GM12878 (cell line): Measurements from ENCODE around the gene UXS1. TPM values are rescaled to one million over a fixed set of nuclear protein-coding genes. Genes with fewer than 3 reads are reported as not detected.
A peak's percentile ranks its signal among the peaks of the same experiment; 100 is the strongest.

Experiments used
- ATAC-seq: fragments of 200-7000 bp; cut with Tn5 transposase; 3 replicates; pipeline ENCODE4 v1.9.1; 2020; ENCODE audit warnings: mild to moderate bottlenecking, moderate library complexity
- BruUV-seq: library from RNA; stranded (reverse); fragments of 400-500 nt; replicated peaks from 2 replicates; lab custom pipeline; 2021; lab: Mats Ljungman, UMichigan
- CTCF ChIA-PET: fragments of 300-600 bp; sonication (Branson Sonifier 250); formaldehyde crosslinking; extraction: SDS; loops from one replicate; lab custom pipeline; 2021; ENCODE audit warnings: inconsistent platforms; lab: Yijun Ruan, JAX
- POLR2A ChIA-PET: fragments of 350-600 bp; formaldehyde crosslinking; extraction: SDS; loops from one replicate; lab custom pipeline; 2021; ENCODE audit warnings: inconsistent platforms; lab: Charles Lee
- RAD21 ChIA-PET: fragments of 300-600 bp; sonication (Branson Sonifier 250); formaldehyde crosslinking; loops from one replicate; lab custom pipeline; 2023; ENCODE audit warnings: antibody characterized with exemption; ENCODE audit not compliant: unreplicated experiment; lab: Charles Lee
- SMC1A ChIA-PET: fragments of 300-600 bp; sonication (Branson Sonifier 250); formaldehyde crosslinking; loops from one replicate; lab custom pipeline; 2023; ENCODE audit not compliant: unreplicated experiment, uncharacterized antibody; lab: Charles Lee
- DNase-seq: peaks from one replicate; pipeline ENCODE4 v3.0.0-alpha.2; 2011; ENCODE audit warnings: low read depth, low spot score
- FAIRE-seq: peaks from 3 replicates; lab custom pipeline; 2011; peaks lifted over from hg19 to GRCh38; lab: Jason Lieb, UNC
- H2AFZ ChIP-seq: 2 replicates; pipeline ENCODE4 v1.6.0; 2011; ENCODE audit warnings: low read depth, low read length, control low read depth; ENCODE audit not compliant: control insufficient read depth
- H3K27ac ChIP-seq: 2 replicates; pipeline ENCODE4 v1.5.1; 2011; ENCODE audit warnings: control low read depth; ENCODE audit not compliant: control insufficient read depth, insufficient read depth
- H3K27me3 ChIP-seq, 2 experiments: replicated peaks in 1 of 2; 2 replicates each; pipeline versions ENCODE4 v1.6.0 to v1.6.1; 2011; ENCODE audit warnings: low read length in 1 of 2; ENCODE audit not compliant: control insufficient read depth in 2 of 2, insufficient read depth in 2 of 2
- H3K36me3 ChIP-seq, 2 experiments: 2 replicates each; pipeline ENCODE4 v1.5.1; 2011; ENCODE audit warnings: low read length in 1 of 2; ENCODE audit not compliant: control insufficient read depth in 2 of 2, insufficient read depth in 2 of 2
- H3K4me1 ChIP-seq: 2 replicates; pipeline ENCODE4 v1.6.1; 2011; ENCODE audit warnings: mild to moderate bottlenecking, low read length, moderate library complexity, mixed read lengths; ENCODE audit not compliant: control insufficient read depth, insufficient read depth
- H3K4me2 ChIP-seq: 2 replicates; pipeline ENCODE4 v1.6.0; 2011; ENCODE audit warnings: control low read depth; ENCODE audit not compliant: control insufficient read depth, insufficient read depth
- H3K4me3 ChIP-seq: fragments of 200-600 bp; sonication (generic); 2 replicates; pipeline ENCODE4 v1.5.1; 2016
- H3K79me2 ChIP-seq: 2 replicates; pipeline ENCODE4 v1.6.0; 2011; ENCODE audit warnings: low read length; ENCODE audit not compliant: control insufficient read depth, insufficient read depth
- H3K9ac ChIP-seq: 2 replicates; pipeline ENCODE4 v1.8.0; 2011; ENCODE audit warnings: low read length, control low read depth, mixed read lengths; ENCODE audit not compliant: control insufficient read depth, insufficient read depth
- H3K9me3 ChIP-seq: replicated peaks from 3 replicates; pipeline ENCODE4 v1.5.1; 2011; ENCODE audit warnings: mild to moderate bottlenecking, low read length; ENCODE audit not compliant: control insufficient read depth, insufficient read depth
- H4K20me1 ChIP-seq: 2 replicates; pipeline ENCODE4 v1.6.0; 2011; ENCODE audit not compliant: control insufficient read depth, insufficient read depth
- MTA3 ChIP-seq: IDR thresholded peaks from 2 replicates; pipeline ENCODE4 v1.6.1; 2012; ENCODE audit warnings: low read length, inconsistent platforms, borderline replicate concordance
- POU2F2 ChIP-seq: IDR thresholded peaks from 3 replicates; pipeline ENCODE4 v1.6.1; 2011; ENCODE audit warnings: low read depth, mild to moderate bottlenecking, low read length, borderline replicate concordance
- USF2 ChIP-seq: IDR thresholded peaks from 2 replicates; pipeline ENCODE4 v1.6.1; 2011; ENCODE audit warnings: low read depth, low read length, improper control_type of control experiment, borderline replicate concordance
- ZNF384 ChIP-seq: IDR thresholded peaks from 2 replicates; pipeline ENCODE4 v1.6.1; 2012; ENCODE audit warnings: low read depth, mild to moderate bottlenecking, low read length, improper control_type of control experiment, borderline replicate concordance
- WGBS: methylation state at CpG from one replicate; pipeline ENCODE4 v1.1.6; 2016; ENCODE audit warnings: low lambda C conversion rate; ENCODE audit not compliant: insufficient replicate concordance, insufficient coverage; ENCODE audit errors: missing lambda C conversion rate; 5-methylcytosine and 5-hydroxymethylcytosine counted together
- in situ Hi-C: fragments of 300-500 bp; cut with MboI; formaldehyde crosslinking; loops from 9 replicates; pipeline ENCODE4 v1.14.3; 2018; ENCODE audit warnings: mixed read lengths
- intact Hi-C: fragments of 100-400 bp; cut with micrococcal nuclease; formaldehyde crosslinking; loops from one replicate; pipeline ENCODE4 v1.14.2; 2022; ENCODE audit not compliant: unreplicated experiment
- polyA plus RNA-seq, 11 experiments: library from polyadenylated mRNA; depleted of rRNA in 4 of 11; unstranded in 6 of 11; stranded (reverse) in 5 of 11; fragments of >200 nt; fragmentation: Nextera tagmentation in 4 of 11; fragmentation: Illumina TruSeq in 1 of 11; extraction: Ambion mirVana in 4 of 11; extraction: Trizol in 1 of 11; gene quantifications; 1 replicate in 1 of 11; 2 replicates in 10 of 11; pipeline versions ENCODE4 v1.2.1 to v1.2.3, GENCODE V29; 2011 to 2016; ENCODE audit warnings: inconsistent platforms in 2 of 11, missing spikeins in 2 of 11, low read depth in 1 of 11
- total RNA-seq, 4 experiments: library from RNA; depleted of rRNA in 3 of 4; stranded (reverse); fragments of >200 nt in 3 of 4; fragmentation: Illumina TruSeq in 1 of 4; extraction: Trizol in 1 of 4; gene quantifications; 2 replicates each; pipeline versions ENCODE4 v1.2.1 to v1.2.3, GENCODE V29; 2013 to 2021
- TF ChIP-seq, protein P1 (sequence below): IDR thresholded peaks from 2 replicates; pipeline ENCODE4 v1.6.1; 2011; ENCODE audit warnings: borderline replicate concordance, low read depth, mild to moderate bottlenecking, moderate library complexity, mixed read lengths, low read length; ENCODE audit not compliant: insufficient read depth; ENCODE audit errors: extremely low read length

UXS1 gene
- total and polyA plus RNA-seq, 10 of the 15 experiments (the other 5 are each of a cell fraction or from before 2014, with no cell fraction given) = 6.0 to 25.4 (median 24.0) TPM

DNA sequence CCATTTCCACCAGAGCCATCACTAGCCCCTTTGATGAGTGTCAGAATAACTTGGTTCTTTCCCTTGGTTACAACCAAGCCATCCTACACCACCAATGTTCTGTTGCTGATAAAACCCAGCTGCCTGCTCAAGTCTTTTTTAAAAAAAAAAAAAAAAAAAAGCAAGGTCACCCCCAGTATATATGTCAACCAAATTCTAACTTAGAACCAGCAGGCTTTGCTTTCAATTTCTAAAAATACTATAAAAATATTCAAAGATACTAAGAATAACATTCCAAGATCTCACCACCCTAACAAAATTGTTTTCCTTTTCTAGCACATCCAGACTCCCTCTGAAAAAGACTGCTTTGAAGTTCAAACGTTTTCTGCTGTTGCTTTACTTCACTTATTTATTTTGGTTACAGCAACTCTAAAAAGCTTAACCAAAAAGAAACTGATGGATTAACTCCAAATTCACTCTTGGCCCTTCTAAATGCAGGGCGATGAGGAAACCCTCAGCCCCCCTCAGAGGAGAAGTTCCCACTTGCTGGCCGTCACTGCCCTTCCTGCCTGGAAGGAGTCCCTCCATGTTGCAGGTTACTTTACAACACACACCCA is 10.9 kb downstream of the UXS1 start:
- Histone ChIP-seq H4K20me1 (no peaks in the 10 kb centered on the region), H3K36me3 (peaks cover 0 to 1% of the 10 kb centered on the region in 2 experiments; a peak in 1 of 4 replicates), H2AFZ (peak overlapping the region; percentile 43; the same call in 1 of the 2 replicates), H3K4me1 (peaks cover under 1% of the 10 kb centered on the region), H3K79me2 (peaks cover 38% of the 10 kb centered on the region), H3K4me2 (peak overlapping the region; percentile 51), H3K4me3 (peak overlapping the region; percentile 42; the same call in 1 of the 2 replicates), H3K27me3 (no peaks in the 10 kb centered on the region), H3K9ac (no peak overlapping the region), H3K27ac (peak overlapping the region; percentile 30; the same call in 1 of the 2 replicates), H3K9me3 (no peaks in the 10 kb centered on the region)
- 31% methylated on average over 3 of the region's 3 CpGs for WGBS
- ChIA-PET RAD21 (interaction anchor here (0.6 kb wide), 1 partner anchor 11 kb away, joined by 3 read pairs; the partner anchor contains the start of gene UXS1), SMC1A (interaction anchor here (1.3 to 2.4 kb wide), 3 partner anchors 10 to 56 kb away, joined by 3 to 8 read pairs (median 4); no protein-coding TSS in a partner anchor), POLR2A (no interaction called here), CTCF (interaction anchor here (1.0 kb wide), 1 partner anchor 10 kb away, joined by 4 read pairs; no protein-coding TSS in a partner anchor)
- BruUV-seq = no TSS peak
- peak; percentile 60 for TF ChIP-seq ZNF384
- TF ChIP-seq, protein P1, sequence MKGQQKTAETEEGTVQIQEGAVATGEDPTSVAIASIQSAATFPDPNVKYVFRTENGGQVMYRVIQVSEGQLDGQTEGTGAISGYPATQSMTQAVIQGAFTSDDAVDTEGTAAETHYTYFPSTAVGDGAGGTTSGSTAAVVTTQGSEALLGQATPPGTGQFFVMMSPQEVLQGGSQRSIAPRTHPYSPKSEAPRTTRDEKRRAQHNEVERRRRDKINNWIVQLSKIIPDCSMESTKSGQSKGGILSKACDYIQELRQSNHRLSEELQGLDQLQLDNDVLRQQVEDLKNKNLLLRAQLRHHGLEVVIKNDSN = no peak
- TF ChIP-seq MTA3 = no peak
- TF ChIP-seq POU2F2 = no peak
- no peak for TF ChIP-seq USF2
- DNase-seq (no peak), ATAC-seq (peak; percentile 31), FAIRE-seq (no peak)
- in situ Hi-C loops = loop anchor here (10.0 kb wide), 1 partner anchor 838 kb away; no protein-coding TSS in a partner anchor
- intact Hi-C loops = no loop called here
